ENCODE data around the gene RUNDC3A. TPM values are rescaled to one million over a fixed set of nuclear protein-coding genes. Genes with fewer than 3 reads are reported as not detected.

Gene RUNDC3A
- total and polyA plus RNA-seq, 7 donors, result 0.09 to 0.39 (median 0.16) TPM; not detected in 3

- Histone ChIP-seq H3K4me1 (no peaks in the 10 kb centered on the region), H3K27ac (no peak overlapping the region), H3K36me3 (ENCODE audit: insufficient read depth in 1 of 2, low read depth in 1 of 2) (no peaks in the 10 kb centered on the region), H3K27me3 (ENCODE audit: insufficient read depth in 3 of 3, low read length in 2 of 3) (peaks cover 0 to 2% (median 0%) of the 10 kb centered on the region in 3 donors), H3K4me3 (no peak overlapping the region), H3K9me3 (no peaks in the 10 kb centered on the region)
- 88 to 93% (median 88%) methylated on average over 7 of the region's 7 CpGs for WGBS, 3 donors
- TF ChIP-seq, protein P1, sequence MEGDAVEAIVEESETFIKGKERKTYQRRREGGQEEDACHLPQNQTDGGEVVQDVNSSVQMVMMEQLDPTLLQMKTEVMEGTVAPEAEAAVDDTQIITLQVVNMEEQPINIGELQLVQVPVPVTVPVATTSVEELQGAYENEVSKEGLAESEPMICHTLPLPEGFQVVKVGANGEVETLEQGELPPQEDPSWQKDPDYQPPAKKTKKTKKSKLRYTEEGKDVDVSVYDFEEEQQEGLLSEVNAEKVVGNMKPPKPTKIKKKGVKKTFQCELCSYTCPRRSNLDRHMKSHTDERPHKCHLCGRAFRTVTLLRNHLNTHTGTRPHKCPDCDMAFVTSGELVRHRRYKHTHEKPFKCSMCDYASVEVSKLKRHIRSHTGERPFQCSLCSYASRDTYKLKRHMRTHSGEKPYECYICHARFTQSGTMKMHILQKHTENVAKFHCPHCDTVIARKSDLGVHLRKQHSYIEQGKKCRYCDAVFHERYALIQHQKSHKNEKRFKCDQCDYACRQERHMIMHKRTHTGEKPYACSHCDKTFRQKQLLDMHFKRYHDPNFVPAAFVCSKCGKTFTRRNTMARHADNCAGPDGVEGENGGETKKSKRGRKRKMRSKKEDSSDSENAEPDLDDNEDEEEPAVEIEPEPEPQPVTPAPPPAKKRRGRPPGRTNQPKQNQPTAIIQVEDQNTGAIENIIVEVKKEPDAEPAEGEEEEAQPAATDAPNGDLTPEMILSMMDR (IDR thresholded peaks at IDR 0.05), result no peak
- intact Hi-C loops (cut with DNase I), result no loop called here
- no peak for ATAC-seq
- DNase-seq, result no peak
Measured at GRCh38 chr17:44263345-44263902, 45.0 kb upstream of the RUNDC3A start.

- no peak overlapping the region for H3K4me3 ChIP-seq
- ATAC-seq, result peak in 2 of 4 donors; percentile 38 to 56
- DNase-seq, result no peak
- TF ChIP-seq, protein P1 (IDR thresholded peaks at IDR 0.05), result no peak
- peaks cover 0 to 2% (median 0%) of the 10 kb centered on the region in 3 donors for H3K27me3 ChIP-seq (ENCODE audit: insufficient read depth in 3 of 3, low read length in 2 of 3)
- H3K27ac ChIP-seq, result no peak overlapping the region
- 51 to 61% (median 57%) methylated on average over 9 of the region's 9 CpGs for WGBS, 3 donors
- no peaks in the 10 kb centered on the region for H3K4me1 ChIP-seq
- intact Hi-C loops (cut with DNase I), result no loop called here
- H3K36me3 ChIP-seq (ENCODE audit: insufficient read depth in 1 of 2, low read depth in 1 of 2), result no peaks in the 10 kb centered on the region
- no peaks in the 10 kb centered on the region for H3K9me3 ChIP-seq
Measured at GRCh38 chr17:44266402-44267164, 41.8 kb upstream of the RUNDC3A start.

DNA sequence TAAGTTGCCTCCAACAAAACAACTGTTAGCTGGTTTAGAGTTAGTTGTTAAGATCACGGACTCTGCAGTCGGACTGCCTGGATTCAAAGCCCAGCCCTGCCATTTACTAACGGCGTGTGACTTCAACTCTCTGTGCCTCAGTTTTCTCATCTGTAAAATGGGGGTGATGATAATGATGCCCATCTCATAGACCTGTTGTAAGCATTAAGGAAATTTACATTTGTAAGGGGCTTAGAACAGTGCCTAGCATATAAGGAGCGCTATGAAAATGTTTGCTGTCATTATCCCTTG lies 41.3 kb upstream of the RUNDC3A start:
- H3K36me3 ChIP-seq (ENCODE audit: insufficient read depth in 1 of 2, low read depth in 1 of 2), result no peaks in the 10 kb centered on the region
- H3K27me3 ChIP-seq (ENCODE audit: insufficient read depth in 3 of 3, low read length in 2 of 3), result peaks cover 0 to 2% (median 0%) of the 10 kb centered on the region in 3 donors
- H3K27ac ChIP-seq, result no peak overlapping the region
- H3K9me3 ChIP-seq, result no peaks in the 10 kb centered on the region
- TF ChIP-seq, protein P1 (IDR thresholded peaks at IDR 0.05), result no peak
- DNase-seq (no peak), ATAC-seq (no peak)
- no peaks in the 10 kb centered on the region for H3K4me1 ChIP-seq
- intact Hi-C loops (cut with DNase I), result no loop called here
- WGBS, 3 donors, result 89 to 95% (median 95%) methylated on average over 5 of the region's 5 CpGs
- no peak overlapping the region for H3K4me3 ChIP-seq

DNA sequence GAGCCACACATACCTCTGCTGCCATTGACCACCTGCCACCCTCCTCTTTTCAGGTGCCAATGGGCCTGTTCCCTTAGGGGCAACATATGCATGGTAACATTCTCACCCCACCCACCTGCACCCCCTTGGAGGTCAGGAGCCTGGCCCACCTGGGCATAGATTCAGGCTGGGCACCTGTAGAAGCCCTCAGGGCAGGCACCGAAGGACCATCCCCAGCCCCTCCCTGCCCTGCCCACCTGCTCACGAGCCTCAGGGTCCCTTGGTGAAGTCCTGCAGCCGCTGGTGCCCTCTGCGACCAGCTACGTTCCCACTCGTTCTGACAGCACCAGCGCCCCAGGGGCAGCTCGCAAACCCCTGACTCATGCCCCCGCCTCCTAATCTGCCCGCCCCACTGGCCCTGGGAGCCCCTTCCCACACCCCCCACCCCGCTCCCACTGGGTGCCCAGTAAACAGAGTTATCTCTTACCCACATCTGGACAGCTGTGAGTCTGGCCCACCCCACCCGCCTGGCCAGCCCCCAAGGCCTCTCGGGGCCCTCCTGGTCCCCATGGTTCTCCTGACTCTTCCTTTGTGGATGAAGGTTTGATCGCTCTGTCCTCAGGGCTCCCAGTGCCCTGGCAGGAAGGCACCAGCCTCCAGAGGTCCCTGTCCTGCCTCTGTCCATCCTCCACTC lies 40.4 kb upstream of the RUNDC3A start, which contains the start of gene SLC4A1:
Gene SLC4A1 (minus strand): TSS at position 318 of the 673 bp plus-strand sequence. CDS start 5,269 bp downstream, outside the sequence.
- TF ChIP-seq, protein P1 (IDR thresholded peaks at IDR 0.05), result no peak
- Histone ChIP-seq H3K36me3 (ENCODE audit: insufficient read depth in 1 of 2, low read depth in 1 of 2) (no peaks in the 10 kb centered on the region), H3K27me3 (ENCODE audit: insufficient read depth in 3 of 3, low read length in 2 of 3) (no peaks in the 10 kb centered on the region), H3K4me1 (no peaks in the 10 kb centered on the region), H3K4me3 (no peak within 1 kb of the TSS), H3K9me3 (no peaks in the 10 kb centered on the region), H3K27ac (no peak within 1 kb of the TSS)
- DNase-seq (no peak), ATAC-seq (no peak)
- WGBS, 3 donors, result 78 to 84% (median 82%) methylated on average over 14 of the region's 14 CpGs
- intact Hi-C loops (cut with DNase I), result no loop called here

Measured in psoas muscle (tissue), 8 donors.